Activated T-helper 1 cell treated with anti-CD3 and anti-CD28 coated beads, Interleukin-2, amount 50 U/mL, for 16 hours (primary cell): ENCODE results near the gene XPO1.
"Not testable (repeated sequence)": the region's sequence is repeated elsewhere in the genome, so short reads cannot be mapped to it uniquely, and the experiment has no call there.

Experiments used
- DNase-seq, 2 donors: peaks; one replicate each; pipeline ENCODE4 v3.0.0-alpha.2; 2020; ENCODE audit warnings: low read depth in 1 of 2, low spot score in 1 of 2

Gene XPO1

GRCh38 chr2:61538200-61538919 is at the start of gene XPO1:
Gene XPO1, minus strand, starts transcription at chr2:61538356. Its CDS starts 4,459 bp downstream, at chr2:61533897.
- peak; percentile 94 to 99 for DNase-seq

- not testable (repeated sequence) for DNase-seq
Observed at GRCh38 chr2:61586928-61587327, 48.8 kb upstream of the XPO1 start.

- no peak for DNase-seq
Observed at GRCh38 chr2:61585383-61585782, 47.2 kb upstream of the XPO1 start.

- DNase-seq: not testable (repeated sequence)
Observed at GRCh38 chr2:61584368-61584767, 46.2 kb upstream of the XPO1 start.

GRCh38 chr2:61582165-61582564 is 44.0 kb upstream of the XPO1 start:
- DNase-seq: no peak

GRCh38 chr2:61581716-61582115 is 43.6 kb upstream of the XPO1 start:
- no peak for DNase-seq

GRCh38 chr2:61575447-61575859 is 37.3 kb upstream of the XPO1 start:
- DNase-seq: no peak

GRCh38 chr2:61566566-61566965 is 28.4 kb upstream of the XPO1 start:
- no peak for DNase-seq

GRCh38 chr2:61562615-61563014 is 24.5 kb upstream of the XPO1 start:
- DNase-seq: no peak

- DNase-seq: no peak
Observed at GRCh38 chr2:61558160-61558559, 20.0 kb upstream of the XPO1 start.

- no peak for DNase-seq
Observed at GRCh38 chr2:61557381-61557780, 19.2 kb upstream of the XPO1 start.

GRCh38 chr2:61554604-61555003 is 16.4 kb upstream of the XPO1 start:
- DNase-seq: no peak

GRCh38 chr2:61550375-61551209 is 12.4 kb upstream of the XPO1 start:
- no peak for DNase-seq

- DNase-seq: no peak
Observed at GRCh38 chr2:61549546-61549945, 11.4 kb upstream of the XPO1 start.

GRCh38 chr2:61543062-61543461 is 4.9 kb upstream of the XPO1 start:
- DNase-seq: no peak

- not testable (repeated sequence) for DNase-seq
Observed at GRCh38 chr2:61540167-61540566, 2.0 kb upstream of the XPO1 start.

GRCh38 chr2:61538920-61539520 is 864 bp upstream of the XPO1 start:
- peak in 1 of 2 donors; percentile 25 for DNase-seq

GRCh38 chr2:61537950-61538199 is 281 bp downstream of the XPO1 start:
- no peak for DNase-seq

GRCh38 chr2:61537277-61537949 is 743 bp downstream of the XPO1 start:
- DNase-seq: peak; percentile 8 to 39

- DNase-seq: peak; percentile 67 to 71
Observed at GRCh38 chr2:61536572-61537276, 1.4 kb downstream of the XPO1 start.

GRCh38 chr2:61536180-61536571 is 2.0 kb downstream of the XPO1 start:
- DNase-seq: no peak
